ENCODE results near the gene KCNIP4. TPM values are rescaled to one million over a fixed set of nuclear protein-coding genes. Genes with fewer than 3 reads are reported as not detected.

The KCNIP4 gene
- total RNA-seq, 1 donor from 2014 or later: 0.59 TPM

DNA sequence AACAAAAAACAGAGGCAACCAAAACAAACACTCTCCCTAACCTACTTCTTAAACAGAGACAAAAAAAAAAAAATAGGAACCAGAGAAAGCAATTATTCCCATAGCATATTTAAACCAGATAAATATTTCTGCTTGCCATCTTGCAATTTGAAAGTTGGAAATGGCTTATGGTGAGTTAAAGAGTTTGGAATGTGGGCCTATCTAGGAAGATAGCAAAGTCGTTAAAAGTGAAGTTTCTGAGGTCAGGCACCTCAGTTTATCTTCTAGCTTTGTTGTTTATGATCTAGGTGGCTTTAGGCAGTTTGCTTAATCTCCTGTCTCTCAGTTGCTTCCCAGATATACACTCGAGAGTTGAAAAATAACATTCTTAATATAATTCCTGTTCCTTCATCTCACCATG is 284.2 kb downstream of the KCNIP4 start:
- H3K27me3 Mint-ChIP-seq (ENCODE audit: low read depth, unreplicated experiment): peaks cover 3% of the 10 kb centered on the region
- no peaks in the 10 kb centered on the region for H3K36me3 Mint-ChIP-seq (ENCODE audit: low read depth, unreplicated experiment)
- Histone ChIP-seq H3K36me3 (ENCODE audit: insufficient read depth, low read length) (no peaks in the 10 kb centered on the region), H4K20me1 (ENCODE audit: insufficient read depth, low read length) (no peaks in the 10 kb centered on the region), H3K9me3 (ENCODE audit: insufficient read depth, low read depth, low read length) (no peaks in the 10 kb centered on the region), H3K27me3 (ENCODE audit: insufficient read depth, low read length) (no peaks in the 10 kb centered on the region), H2AFZ (ENCODE audit: low read depth, low read length) (no peak overlapping the region), H3K4me1 (ENCODE audit: insufficient read depth, low read length) (no peaks in the 10 kb centered on the region), H3K27ac (ENCODE audit: low read depth, low read length) (no peak overlapping the region), H3K4me3 (ENCODE audit: insufficient read depth, low read depth, low read length) (no peak overlapping the region), H3K9ac (ENCODE audit: low read length) (no peak overlapping the region), H3K4me2 (ENCODE audit: low read length) (no peak overlapping the region), H3K79me2 (ENCODE audit: insufficient read depth, low read length) (no peaks in the 10 kb centered on the region)
- TF ChIP-seq, protein P1, sequence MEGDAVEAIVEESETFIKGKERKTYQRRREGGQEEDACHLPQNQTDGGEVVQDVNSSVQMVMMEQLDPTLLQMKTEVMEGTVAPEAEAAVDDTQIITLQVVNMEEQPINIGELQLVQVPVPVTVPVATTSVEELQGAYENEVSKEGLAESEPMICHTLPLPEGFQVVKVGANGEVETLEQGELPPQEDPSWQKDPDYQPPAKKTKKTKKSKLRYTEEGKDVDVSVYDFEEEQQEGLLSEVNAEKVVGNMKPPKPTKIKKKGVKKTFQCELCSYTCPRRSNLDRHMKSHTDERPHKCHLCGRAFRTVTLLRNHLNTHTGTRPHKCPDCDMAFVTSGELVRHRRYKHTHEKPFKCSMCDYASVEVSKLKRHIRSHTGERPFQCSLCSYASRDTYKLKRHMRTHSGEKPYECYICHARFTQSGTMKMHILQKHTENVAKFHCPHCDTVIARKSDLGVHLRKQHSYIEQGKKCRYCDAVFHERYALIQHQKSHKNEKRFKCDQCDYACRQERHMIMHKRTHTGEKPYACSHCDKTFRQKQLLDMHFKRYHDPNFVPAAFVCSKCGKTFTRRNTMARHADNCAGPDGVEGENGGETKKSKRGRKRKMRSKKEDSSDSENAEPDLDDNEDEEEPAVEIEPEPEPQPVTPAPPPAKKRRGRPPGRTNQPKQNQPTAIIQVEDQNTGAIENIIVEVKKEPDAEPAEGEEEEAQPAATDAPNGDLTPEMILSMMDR (IDR thresholded peaks at IDR 0.05; ENCODE audit: insufficient read depth, low read depth, low read length): no peak
- TF ChIP-seq EZH2 (IDR thresholded peaks at IDR 0.05; ENCODE audit: insufficient read depth, low read length): no peak
- FAIRE-seq (no peak), DNase-seq (ENCODE audit: low read depth) (no peak)
- no peak overlapping the region for H3K4me3 Mint-ChIP-seq (ENCODE audit: unreplicated experiment)
- no peak overlapping the region for H3K27ac Mint-ChIP-seq (ENCODE audit: unreplicated experiment)
- peaks cover 2% of the 10 kb centered on the region for H3K4me1 Mint-ChIP-seq (ENCODE audit: low read depth, unreplicated experiment)
- H3K9me3 Mint-ChIP-seq (ENCODE audit: unreplicated experiment): no peaks in the 10 kb centered on the region

DNA sequence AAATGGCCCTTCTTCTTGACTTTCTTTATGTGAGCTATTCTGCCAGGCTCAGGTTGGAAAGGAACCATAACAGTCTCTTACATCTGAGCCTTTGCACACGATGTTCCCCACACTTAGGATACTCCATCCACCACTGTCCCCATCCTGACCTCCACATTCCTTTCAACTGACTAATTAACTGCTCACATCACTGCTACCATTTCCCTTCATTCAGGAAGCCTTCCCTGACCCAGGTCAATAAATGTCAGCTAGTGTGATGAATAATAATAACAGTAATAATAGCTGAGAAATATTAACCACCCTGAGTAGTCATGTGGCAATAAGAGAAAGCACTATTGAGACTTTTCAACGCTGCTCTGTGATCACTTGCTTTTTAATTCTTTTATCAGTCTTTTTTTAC is 291.7 kb downstream of the KCNIP4 start:
- no peaks in the 10 kb centered on the region for H3K79me2 ChIP-seq (ENCODE audit: insufficient read depth, low read length)
- H3K4me3 ChIP-seq (ENCODE audit: insufficient read depth, low read depth, low read length): no peak overlapping the region
- Mint-ChIP-seq H3K4me3 (ENCODE audit: unreplicated experiment) (no peak overlapping the region), H3K27me3 (ENCODE audit: low read depth, unreplicated experiment) (peaks cover 3% of the 10 kb centered on the region), H3K9me3 (ENCODE audit: unreplicated experiment) (no peaks in the 10 kb centered on the region), H3K36me3 (ENCODE audit: low read depth, unreplicated experiment) (no peaks in the 10 kb centered on the region), H3K4me1 (ENCODE audit: low read depth, unreplicated experiment) (peaks cover 6% of the 10 kb centered on the region), H3K27ac (ENCODE audit: unreplicated experiment) (no peak overlapping the region)
- H2AFZ ChIP-seq (ENCODE audit: low read depth, low read length): no peak overlapping the region
- FAIRE-seq: no peak
- peak; percentile 37 for DNase-seq (ENCODE audit: low read depth)
- no peaks in the 10 kb centered on the region for H3K36me3 ChIP-seq (ENCODE audit: insufficient read depth, low read length)
- H4K20me1 ChIP-seq (ENCODE audit: insufficient read depth, low read length): no peaks in the 10 kb centered on the region
- no peak overlapping the region for H3K4me2 ChIP-seq (ENCODE audit: low read length)
- TF ChIP-seq EZH2 (IDR thresholded peaks at IDR 0.05; ENCODE audit: insufficient read depth, low read length): no peak
- TF ChIP-seq, protein P1 (IDR thresholded peaks at IDR 0.05; ENCODE audit: insufficient read depth, low read depth, low read length): no peak
- no peaks in the 10 kb centered on the region for H3K4me1 ChIP-seq (ENCODE audit: insufficient read depth, low read length)
- no peak overlapping the region for H3K27ac ChIP-seq (ENCODE audit: low read depth, low read length)
- no peaks in the 10 kb centered on the region for H3K9me3 ChIP-seq (ENCODE audit: insufficient read depth, low read depth, low read length)
- H3K27me3 ChIP-seq (ENCODE audit: insufficient read depth, low read length): no peaks in the 10 kb centered on the region
- H3K9ac ChIP-seq (ENCODE audit: low read length): no peak overlapping the region

DNA sequence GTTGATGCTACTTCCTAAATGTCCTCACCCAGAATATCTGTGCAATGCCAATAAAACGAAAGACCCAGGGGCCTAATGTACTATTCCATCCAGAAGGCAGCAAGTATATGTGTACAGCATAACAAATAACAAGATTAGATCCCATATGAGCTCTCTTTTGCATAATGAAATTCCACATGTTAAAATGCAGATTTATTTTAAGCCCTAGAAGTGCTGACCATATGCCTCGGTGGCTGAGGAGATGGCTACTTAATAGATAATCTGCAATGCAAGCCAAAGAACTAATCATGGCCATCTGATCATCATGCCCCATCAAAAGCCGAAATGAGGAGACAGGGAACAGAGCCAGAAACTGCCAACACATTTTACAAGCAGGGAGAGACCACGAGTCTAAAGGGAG is 293.5 kb downstream of the KCNIP4 start:
- H3K36me3 ChIP-seq (ENCODE audit: insufficient read depth, low read length): no peaks in the 10 kb centered on the region
- no peak overlapping the region for H3K4me3 ChIP-seq (ENCODE audit: insufficient read depth, low read depth, low read length)
- no peaks in the 10 kb centered on the region for H3K9me3 Mint-ChIP-seq (ENCODE audit: unreplicated experiment)
- H3K27ac ChIP-seq (ENCODE audit: low read depth, low read length): no peak overlapping the region
- no peaks in the 10 kb centered on the region for H3K36me3 Mint-ChIP-seq (ENCODE audit: low read depth, unreplicated experiment)
- no peaks in the 10 kb centered on the region for H3K79me2 ChIP-seq (ENCODE audit: insufficient read depth, low read length)
- peaks cover 6% of the 10 kb centered on the region for H3K4me1 Mint-ChIP-seq (ENCODE audit: low read depth, unreplicated experiment)
- H3K9me3 ChIP-seq (ENCODE audit: insufficient read depth, low read depth, low read length): no peaks in the 10 kb centered on the region
- H3K27ac Mint-ChIP-seq (ENCODE audit: unreplicated experiment): no peak overlapping the region
- FAIRE-seq: no peak
- no peak overlapping the region for H3K4me3 Mint-ChIP-seq (ENCODE audit: unreplicated experiment)
- H2AFZ ChIP-seq (ENCODE audit: low read depth, low read length): no peak overlapping the region
- no peak overlapping the region for H3K9ac ChIP-seq (ENCODE audit: low read length)
- no peak for DNase-seq (ENCODE audit: low read depth)
- H3K27me3 ChIP-seq (ENCODE audit: insufficient read depth, low read length): no peaks in the 10 kb centered on the region
- H3K4me2 ChIP-seq (ENCODE audit: low read length): no peak overlapping the region
- no peaks in the 10 kb centered on the region for H4K20me1 ChIP-seq (ENCODE audit: insufficient read depth, low read length)
- H3K4me1 ChIP-seq (ENCODE audit: insufficient read depth, low read length): no peaks in the 10 kb centered on the region
- no peaks in the 10 kb centered on the region for H3K27me3 Mint-ChIP-seq (ENCODE audit: low read depth, unreplicated experiment)
- TF ChIP-seq, protein P1 (IDR thresholded peaks at IDR 0.05; ENCODE audit: insufficient read depth, low read depth, low read length): no peak
- TF ChIP-seq EZH2 (IDR thresholded peaks at IDR 0.05; ENCODE audit: insufficient read depth, low read length): no peak
